Endothelial cell of umbilical vein (primary cell): ENCODE results near the gene TIMM8A. TPM values are rescaled to one million over a fixed set of nuclear protein-coding genes. Genes with fewer than 3 reads are reported as not detected.

ENCODE experiments used
- BruUV-seq: library from RNA; stranded (reverse); fragments of 400-500 nt; replicated peaks from 2 replicates; lab custom pipeline; 2021; lab: Mats Ljungman, UMichigan
- CTCF ChIA-PET: fragments of 300-600, 350-600 bp; sonication (Branson Sonifier 250); formaldehyde crosslinking; loops from one replicate; lab custom pipeline; 2021; ENCODE audit warnings: antibody characterized with exemption, inconsistent platforms; lab: Charles Lee
- POLR2A ChIA-PET: fragments of 300-600, 350-600 bp; sonication (Branson Sonifier 250); formaldehyde crosslinking; loops from one replicate; lab custom pipeline; 2021; ENCODE audit warnings: antibody characterized with exemption, inconsistent platforms; lab: Charles Lee
- DNase-seq: peaks from one replicate; pipeline ENCODE4 v3.0.0-alpha.2; 2011; ENCODE audit warnings: low read depth, low spot score
- FAIRE-seq: peaks from 2 replicates; lab custom pipeline; 2011; peaks lifted over from hg19 to GRCh38; lab: Jason Lieb, UNC
- H2AFZ ChIP-seq: 2 replicates; pipeline ENCODE4 v1.6.0; 2012; ENCODE audit warnings: low read depth, low read length, control low read depth, inconsistent platforms
- H3K27ac ChIP-seq: 2 replicates; pipeline ENCODE4 v1.5.1; 2011; ENCODE audit warnings: low read depth, mild to moderate bottlenecking, control low read depth, low read length, moderate library complexity; ENCODE audit not compliant: insufficient read depth
- H3K27me3 ChIP-seq, 2 experiments: 2 replicates each; pipeline versions ENCODE4 v1.6.0 to v1.6.1; 2011; ENCODE audit warnings: low read length in 2 of 2, mixed read lengths in 1 of 2; ENCODE audit not compliant: control insufficient read depth in 2 of 2, insufficient read depth in 2 of 2
- H3K36me3 ChIP-seq, 2 experiments: 2 replicates in 1 of 2; 3 replicates in 1 of 2; pipeline ENCODE4 v1.5.1; 2011; ENCODE audit warnings: low read length in 2 of 2, mild to moderate bottlenecking in 1 of 2, moderate library complexity in 1 of 2; ENCODE audit not compliant: control insufficient read depth in 2 of 2, insufficient read depth in 2 of 2; ENCODE audit errors: extremely low read depth in 1 of 2
- H3K4me1 ChIP-seq: 3 replicates; pipeline ENCODE4 v1.5.1; 2011; ENCODE audit warnings: mild to moderate bottlenecking, low read length; ENCODE audit not compliant: control insufficient read depth, insufficient read depth; ENCODE audit errors: extremely low read depth
- H3K4me2 ChIP-seq: 2 replicates; pipeline ENCODE4 v1.6.1; 2011; ENCODE audit warnings: low read length, control low read depth, mixed read lengths; ENCODE audit not compliant: insufficient read depth
- H3K4me3 ChIP-seq, 3 experiments: fragments of 200-600 bp in 1 of 3; sonication (generic), shearing (Covaris generic) in 1 of 3; replicated peaks in 1 of 3; 2 replicates each; pipeline ENCODE4 v1.5.1; 2011 to 2016; ENCODE audit warnings: control low read depth in 3 of 3, low read length in 3 of 3, mild to moderate bottlenecking in 2 of 3, inconsistent platforms in 1 of 3, low read depth in 1 of 3, moderate library complexity in 1 of 3; ENCODE audit not compliant: insufficient read depth in 1 of 3
- H3K79me2 ChIP-seq: 2 replicates; pipeline ENCODE4 v1.6.0; 2012; ENCODE audit warnings: low read length, inconsistent platforms; ENCODE audit not compliant: control insufficient read depth, insufficient read depth
- H3K9ac ChIP-seq: replicated peaks from 2 replicates; pipeline ENCODE3; 2011; ENCODE audit warnings: low read length, control low read depth; ENCODE audit not compliant: insufficient read depth; ENCODE audit errors: extremely low read depth
- H3K9me1 ChIP-seq: replicated peaks from 3 replicates; pipeline ENCODE4 v1.6.0; 2011; ENCODE audit warnings: mild to moderate bottlenecking, low read length; ENCODE audit not compliant: control insufficient read depth, insufficient read depth; ENCODE audit errors: extremely low read depth
- H3K9me3 ChIP-seq: replicated peaks from 2 replicates; pipeline ENCODE4 v1.5.1; 2012; ENCODE audit warnings: low read length, inconsistent platforms; ENCODE audit not compliant: control insufficient read depth, insufficient read depth
- H4K20me1 ChIP-seq: replicated peaks from 2 replicates; pipeline ENCODE3; 2011; ENCODE audit warnings: mild to moderate bottlenecking, low read length; ENCODE audit not compliant: control insufficient read depth, insufficient read depth; ENCODE audit errors: extremely low read depth
- CTCF ChIP-seq, 2 donors: IDR thresholded peaks; 1 replicate in 1 of 2; 2 replicates in 1 of 2; pipeline ENCODE4 v1.5.1; 2011; ENCODE audit warnings: low read length in 2 of 2, mild to moderate bottlenecking in 2 of 2, moderate library complexity in 2 of 2, control low read depth in 1 of 2, inconsistent platforms in 1 of 2, low read depth in 1 of 2; ENCODE audit not compliant: insufficient read depth in 1 of 2; ENCODE audit errors: extremely low read depth in 1 of 2
- EZH2 ChIP-seq: IDR thresholded peaks from 2 replicates; pipeline ENCODE4 v1.6.1; 2012; ENCODE audit warnings: borderline replicate concordance, low read depth, mild to moderate bottlenecking, moderate library complexity, low read length, inconsistent platforms; ENCODE audit not compliant: severe bottlenecking
- FOS ChIP-seq: IDR thresholded peaks from 2 replicates; pipeline ENCODE4 v1.6.1; 2011; ENCODE audit warnings: mild to moderate bottlenecking, low read length, moderate library complexity, borderline replicate concordance; ENCODE audit not compliant: insufficient read depth
- GATA2 ChIP-seq: IDR thresholded peaks from 2 replicates; pipeline ENCODE4 v1.7.0; 2011; ENCODE audit warnings: low read depth, mild to moderate bottlenecking, moderate library complexity, mixed read lengths, low read length; ENCODE audit not compliant: insufficient read length, insufficient read depth
- JUN ChIP-seq: IDR thresholded peaks from 2 replicates; pipeline ENCODE4 v1.6.1; 2011; ENCODE audit warnings: borderline replicate concordance, low read depth; ENCODE audit not compliant: insufficient read length, insufficient read depth
- MYC ChIP-seq: IDR thresholded peaks from one replicate; pipeline ENCODE4 v1.6.1; 2011; ENCODE audit warnings: mild to moderate bottlenecking, low read depth, low read length
- POLR2A ChIP-seq: IDR thresholded peaks from 2 replicates; pipeline ENCODE4 v1.6.1; 2012; ENCODE audit warnings: low read depth, mild to moderate bottlenecking, control low read depth, low read length
- POLR2AphosphoS5 ChIP-seq: IDR thresholded peaks from 2 replicates; pipeline ENCODE4 v1.6.1; 2012; ENCODE audit warnings: low read depth, mild to moderate bottlenecking, control low read depth, low read length, moderate library complexity; ENCODE audit not compliant: insufficient read depth
- dilution Hi-C: fragments of 300-500 bp; cut with MboI; formaldehyde crosslinking; loops from one replicate; pipeline ENCODE4 v1.15.0; 2019; ENCODE audit warnings: low sequenced_read_pairs; ENCODE audit not compliant: extremely low pct_ligation_motif_present
- intact Hi-C: fragments of 100-400 bp; cut with micrococcal nuclease; formaldehyde crosslinking; loops from one replicate; pipeline ENCODE4 v1.10.0; 2022
- polyA plus RNA-seq, 4 experiments: library from polyadenylated mRNA; depleted of rRNA in 3 of 4; stranded (reverse) in 3 of 4; unstranded in 1 of 4; fragments of >200 nt; gene quantifications; 2 replicates each; pipeline versions ENCODE4 v1.2.1 to v1.2.3, GENCODE V29; 2011 to 2012; ENCODE audit warnings: missing spikeins in 1 of 4
- total RNA-seq: library from RNA; stranded (reverse); gene quantifications from 2 replicates; pipeline ENCODE4 v1.2.3, GENCODE V29; 2021
- TF ChIP-seq, protein P1 (sequence below): IDR thresholded peaks from 2 replicates; pipeline ENCODE4 v1.6.1; 2011; ENCODE audit not compliant: insufficient read depth, insufficient read length

TIMM8A gene
- total and polyA plus RNA-seq, 2 donors (not counting 3 experiments of a cell fraction or from before 2014, with no cell fraction given), result 10.9 to 17.5 TPM

DNA sequence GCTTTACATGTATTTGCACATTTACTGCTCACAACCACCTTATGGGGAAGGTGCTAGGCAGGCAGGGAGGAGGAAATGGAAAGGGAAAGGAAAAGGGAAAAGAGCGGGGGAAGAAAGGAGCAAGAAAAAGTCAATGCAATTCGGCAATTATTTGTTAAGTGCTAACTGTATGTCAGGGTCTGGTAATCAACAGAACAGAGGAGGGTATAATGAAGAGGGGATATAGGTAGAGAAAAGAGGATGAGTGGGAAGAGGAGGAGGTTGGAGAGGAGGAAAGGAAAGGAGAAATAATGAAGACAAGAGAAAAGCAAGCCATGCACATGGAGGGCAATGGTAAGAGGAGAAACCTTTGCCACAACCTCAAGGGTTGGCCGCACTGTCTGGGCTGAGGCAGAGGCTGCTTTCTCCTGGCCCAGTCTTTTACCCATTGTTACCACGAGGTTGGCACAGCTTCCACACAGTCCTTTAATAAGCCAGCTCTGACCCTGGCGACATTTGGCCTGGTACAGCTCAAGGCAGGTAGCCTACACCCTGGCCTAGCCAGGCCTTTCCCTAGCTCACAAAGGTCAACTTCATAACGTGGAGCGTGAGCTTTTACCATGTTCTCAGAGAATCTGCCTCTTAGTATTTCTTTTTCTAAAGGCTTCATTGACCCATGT lies 36.6 kb upstream of the TIMM8A start:
- Histone ChIP-seq H2AFZ (no peak overlapping the region), H3K9me1 (no peaks in the 10 kb centered on the region), H3K4me2 (no peak overlapping the region), H4K20me1 (no peaks in the 10 kb centered on the region), H3K9me3 (no peaks in the 10 kb centered on the region), H3K79me2 (no peaks in the 10 kb centered on the region), H3K4me3 (no peak overlapping the region), H3K4me1 (no peaks in the 10 kb centered on the region), H3K9ac (no peak overlapping the region), H3K27me3 (no peaks in the 10 kb centered on the region), H3K27ac (no peak overlapping the region), H3K36me3 (no peaks in the 10 kb centered on the region)
- no peak for DNase-seq
- FAIRE-seq, result no peak
- TF ChIP-seq POLR2A, result no peak
- TF ChIP-seq EZH2, result no peak
- TF ChIP-seq, protein P1, sequence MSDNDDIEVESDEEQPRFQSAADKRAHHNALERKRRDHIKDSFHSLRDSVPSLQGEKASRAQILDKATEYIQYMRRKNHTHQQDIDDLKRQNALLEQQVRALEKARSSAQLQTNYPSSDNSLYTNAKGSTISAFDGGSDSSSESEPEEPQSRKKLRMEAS, result no peak
- no peak for TF ChIP-seq JUN
- no peak for TF ChIP-seq POLR2AphosphoS5
- TF ChIP-seq FOS, result no peak
- no peak for TF ChIP-seq GATA2
- no peak for TF ChIP-seq CTCF (IDR thresholded peaks at IDR 0.05; ENCODE audit: extremely low read depth in 1 of 2, insufficient read depth in 1 of 2, low read depth in 1 of 2, low read length in 2 of 2)
- no peak for TF ChIP-seq MYC
- no TSS peak for BruUV-seq
- dilution Hi-C loops (no loop called here), intact Hi-C loops (no loop called here)
- CTCF ChIA-PET, result no interaction called here
- POLR2A ChIA-PET, result no interaction called here
